Measurements from ENCODE around the gene UBE2C.

- TF ChIP-seq CTCF (IDR thresholded peaks at IDR 0.05; ENCODE audit: low read depth, low read length) = no peak
- no peak for TF ChIP-seq EZH2phosphoT487 (IDR thresholded peaks at IDR 0.05; ENCODE audit: low read depth)
Measured at GRCh38 chr20:45801851-45802250, 10.6 kb upstream of the UBE2C start.
